Astrocyte of the hippocampus (primary cell): ENCODE results near the gene KCND3.
A peak's percentile ranks its signal among the peaks of the same experiment; 100 is the strongest.
"Not testable (repeated sequence)": the region's sequence is repeated elsewhere in the genome, so short reads cannot be mapped to it uniquely, and the experiment has no call there.

Experiments
- DNase-seq: peaks from one replicate; pipeline ENCODE4 v3.0.0; 2011; ENCODE audit warnings: low read depth, low spot score

Gene KCND3

DNA sequence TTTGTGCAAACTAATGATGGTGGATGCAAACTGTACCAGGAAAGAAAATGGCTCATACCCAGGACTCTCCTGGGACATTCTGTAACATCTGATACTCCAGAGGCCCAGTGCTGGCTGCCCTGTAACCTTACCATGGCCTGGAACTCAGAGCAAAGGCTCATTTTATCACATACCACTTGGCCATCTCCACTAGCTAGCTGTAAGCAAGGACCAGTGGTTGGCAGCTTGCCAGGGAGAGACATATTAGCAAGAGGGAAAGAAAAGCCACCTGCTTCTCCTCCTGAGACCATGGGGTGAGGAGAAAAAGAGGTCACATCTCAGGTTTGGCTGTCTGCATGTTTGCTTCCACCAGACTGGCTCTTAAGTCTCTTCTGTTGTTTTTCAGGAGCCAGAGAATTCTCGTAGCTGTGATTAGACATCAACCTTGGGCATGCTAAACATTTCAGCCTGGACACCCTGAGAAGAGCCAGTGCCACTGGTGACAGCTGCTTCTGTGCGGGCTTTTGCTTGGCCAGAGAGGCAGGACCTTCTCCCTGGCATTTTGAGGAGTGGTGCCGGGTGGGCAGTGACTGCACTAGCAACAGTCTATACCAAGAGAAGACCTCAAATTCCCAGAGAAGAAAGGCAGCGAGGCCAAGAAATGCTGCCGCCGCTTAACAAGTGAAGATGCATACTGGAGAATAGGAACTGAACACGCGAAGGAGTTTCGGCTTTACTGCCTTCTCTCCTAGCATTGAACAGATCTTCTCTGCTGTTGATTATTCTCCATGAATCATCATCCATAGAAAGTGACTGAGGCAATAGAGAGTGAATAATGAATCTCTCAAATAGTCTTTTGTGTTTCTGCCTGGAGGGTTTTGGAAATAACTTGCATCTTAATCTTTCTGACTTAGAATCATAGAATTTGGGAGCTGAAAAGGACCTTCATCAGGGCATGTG lies 243.5 kb downstream of the KCND3 start:
- DNase-seq = no peak

GRCh38 chr1:111743679-111744101 lies 245.8 kb downstream of the KCND3 start:
- DNase-seq = no peak

- no peak for DNase-seq
Observed at GRCh38 chr1:111742938-111743549, 246.4 kb downstream of the KCND3 start.

GRCh38 chr1:111742292-111742691 lies 247.2 kb downstream of the KCND3 start:
- DNase-seq = not testable (repeated sequence)

DNA sequence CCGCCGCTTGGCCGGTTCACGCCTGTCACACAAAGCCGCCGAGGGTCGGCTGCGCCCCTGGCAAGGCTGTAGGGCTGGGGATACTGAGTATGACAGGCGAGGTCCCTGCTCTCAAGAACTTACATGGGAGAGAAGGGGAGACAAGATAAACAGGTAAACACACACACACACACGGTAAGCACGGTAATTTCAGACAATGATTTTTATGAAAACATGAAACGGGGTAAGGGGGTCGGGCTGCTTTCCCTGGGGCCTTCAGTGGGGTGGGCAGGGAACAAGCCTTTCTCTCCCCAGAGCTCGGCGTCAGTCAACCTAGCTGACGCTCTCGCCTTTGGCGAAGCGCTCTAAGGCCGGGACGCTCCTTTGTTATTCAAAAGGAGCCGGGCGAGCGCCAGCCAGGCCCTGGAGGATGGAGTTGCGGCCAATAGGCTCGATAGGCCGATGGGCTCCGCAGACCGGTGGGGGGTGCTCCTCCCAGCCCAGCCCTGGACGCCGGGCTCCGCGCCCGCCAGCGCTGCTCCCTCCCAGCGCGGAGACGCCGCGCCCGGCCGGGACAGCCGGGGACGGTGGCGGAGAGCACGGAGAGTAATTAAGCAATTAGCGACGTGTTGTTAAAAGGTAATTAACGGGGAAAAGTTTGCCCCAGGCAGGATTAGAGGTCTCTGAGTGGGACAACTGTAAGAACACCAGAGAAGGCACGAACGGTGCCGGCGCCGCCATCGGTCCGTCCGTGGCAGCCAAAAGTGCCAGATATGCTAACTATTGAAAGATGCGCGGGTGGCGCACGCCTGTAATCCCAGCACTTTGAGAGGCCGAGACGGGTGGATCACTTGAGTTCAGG lies 249.3 kb downstream of the KCND3 start:
- DNase-seq = peak; percentile 89

DNA sequence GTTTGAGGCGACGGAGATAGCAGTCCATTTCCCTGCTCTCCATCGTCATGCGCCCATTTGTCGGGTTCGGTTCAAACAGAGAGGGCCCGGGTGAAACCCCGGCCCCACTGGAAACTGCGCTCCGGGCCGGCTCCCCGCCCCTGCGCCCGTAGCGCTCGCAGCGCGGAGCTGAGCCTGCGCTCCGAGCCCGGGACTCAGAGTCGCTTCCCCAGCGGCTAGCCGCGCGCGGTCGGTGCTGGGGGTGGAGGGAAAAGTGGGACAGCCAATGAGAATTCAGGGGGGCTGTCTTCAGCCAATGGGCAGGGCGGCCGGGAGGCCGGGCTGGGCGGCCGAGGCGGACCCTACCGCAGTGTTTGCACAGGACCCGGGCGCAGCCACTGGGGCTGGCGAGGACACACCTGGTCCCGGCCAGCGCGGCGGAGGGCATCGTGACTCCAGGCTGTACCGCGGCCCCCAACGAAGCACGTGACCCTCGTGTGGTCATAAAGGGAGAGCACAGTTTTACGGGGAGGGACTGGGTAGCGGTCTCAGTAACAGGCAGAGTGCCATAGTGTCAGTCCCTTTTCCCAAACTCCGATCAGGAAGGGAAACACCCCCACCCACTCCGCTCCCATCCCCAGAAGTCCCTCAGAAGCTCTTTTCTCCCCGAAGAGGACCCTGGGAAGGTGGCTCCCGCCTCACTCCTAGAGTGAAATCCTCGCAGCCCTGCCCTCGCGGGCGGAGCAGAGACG lies 250.1 kb downstream of the KCND3 start, which contains the start of gene INKA2:
INKA2 (minus strand) TSS at position 202 of the 731 bp plus-strand sequence; CDS start at position 49, 153 bp downstream.
- DNase-seq = peak; percentile 93

DNA sequence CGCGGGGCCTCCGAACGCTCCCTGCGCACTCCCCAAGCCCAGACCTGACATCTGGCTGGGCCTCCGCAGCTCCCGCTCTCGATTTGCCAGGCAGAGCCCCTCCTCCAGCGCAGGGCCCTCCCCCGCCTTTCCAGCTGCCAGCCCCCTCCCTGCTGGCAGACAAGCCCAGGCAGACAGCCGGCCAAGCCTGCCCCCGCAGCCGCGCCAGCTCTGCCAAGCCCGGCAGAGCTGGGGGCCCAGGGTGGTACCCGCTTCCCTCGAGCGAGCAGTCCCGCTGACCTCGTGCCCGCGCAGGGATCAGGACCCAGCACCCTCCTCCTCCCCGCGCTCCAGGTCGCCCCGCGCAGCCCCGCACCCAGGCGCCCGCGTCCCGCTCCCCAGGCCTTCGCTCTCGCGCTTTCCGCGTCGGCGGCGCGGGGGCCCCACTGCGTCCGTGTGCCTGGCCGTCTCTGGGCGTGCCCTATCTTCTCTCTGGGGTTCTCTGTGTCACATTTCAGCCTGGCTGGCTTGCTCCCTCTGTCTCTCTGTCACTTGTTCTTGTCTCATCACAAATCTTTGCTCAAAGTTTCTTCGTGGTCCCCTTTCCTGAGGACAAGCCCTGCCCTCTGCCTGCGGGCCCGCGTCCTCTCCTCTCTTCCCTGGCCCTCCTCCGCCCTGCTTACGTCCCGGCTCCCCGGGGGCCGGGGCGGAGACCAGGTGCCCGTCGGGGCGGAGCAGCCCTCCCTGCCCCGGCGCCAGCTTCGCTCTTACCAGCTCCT lies 250.9 kb downstream of the KCND3 start:
- DNase-seq = peak; percentile 83

DNA sequence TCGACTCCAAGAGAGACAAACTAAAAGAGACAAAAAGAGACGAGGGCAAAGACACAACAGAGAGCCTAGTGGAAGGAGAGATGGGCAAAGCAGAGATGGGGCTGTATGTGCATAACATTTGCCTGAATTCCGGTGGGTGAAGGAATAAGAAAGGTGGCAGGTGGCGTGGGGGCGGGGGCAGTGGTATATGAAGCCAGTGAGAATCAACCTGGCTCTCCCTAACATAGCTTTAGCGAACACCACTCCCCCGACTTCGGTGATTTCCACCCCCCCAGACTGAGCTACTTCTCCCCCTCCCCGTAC lies 251.4 kb downstream of the KCND3 start:
- DNase-seq = no peak

GRCh38 chr1:111737216-111738132 lies 252.0 kb downstream of the KCND3 start:
- DNase-seq = no peak

- peak; percentile 49 for DNase-seq
Observed at GRCh38 chr1:111736548-111737215, 252.8 kb downstream of the KCND3 start.

DNA sequence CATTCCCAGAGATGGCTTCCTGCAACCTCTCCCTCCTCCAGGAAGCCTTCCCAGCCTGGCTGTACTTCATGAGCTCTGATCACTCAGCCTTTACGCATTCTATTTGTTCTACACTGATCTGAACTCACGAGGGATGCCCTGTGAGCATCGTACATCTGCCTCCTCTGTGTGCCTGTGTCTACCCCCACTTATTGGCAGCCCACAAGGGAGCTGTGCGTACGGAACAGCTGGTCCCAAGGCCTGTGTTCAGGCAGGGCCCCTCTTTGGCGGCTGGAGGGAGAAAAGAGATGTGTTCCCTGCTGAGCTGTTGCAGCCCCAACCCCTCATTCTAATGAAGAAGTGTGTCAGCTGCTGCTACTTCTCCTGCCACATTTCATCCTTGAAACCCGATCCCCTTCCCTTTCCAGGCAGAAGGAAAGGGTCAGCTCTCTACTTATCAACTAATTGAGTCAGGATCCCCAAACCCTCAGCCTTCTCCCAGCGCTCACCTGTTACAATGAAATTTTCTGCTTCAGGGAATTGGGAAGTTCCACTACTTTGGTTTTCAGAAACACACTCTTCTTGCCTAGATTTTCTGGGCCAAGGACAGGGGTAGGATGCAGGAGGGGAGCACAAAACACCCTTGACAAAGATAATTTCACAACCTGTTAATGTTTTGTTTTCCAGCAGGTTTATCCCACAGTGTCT lies 253.5 kb downstream of the KCND3 start:
- DNase-seq = no peak

- no peak for DNase-seq
Observed at GRCh38 chr1:111735321-111735720, 254.1 kb downstream of the KCND3 start.

DNA sequence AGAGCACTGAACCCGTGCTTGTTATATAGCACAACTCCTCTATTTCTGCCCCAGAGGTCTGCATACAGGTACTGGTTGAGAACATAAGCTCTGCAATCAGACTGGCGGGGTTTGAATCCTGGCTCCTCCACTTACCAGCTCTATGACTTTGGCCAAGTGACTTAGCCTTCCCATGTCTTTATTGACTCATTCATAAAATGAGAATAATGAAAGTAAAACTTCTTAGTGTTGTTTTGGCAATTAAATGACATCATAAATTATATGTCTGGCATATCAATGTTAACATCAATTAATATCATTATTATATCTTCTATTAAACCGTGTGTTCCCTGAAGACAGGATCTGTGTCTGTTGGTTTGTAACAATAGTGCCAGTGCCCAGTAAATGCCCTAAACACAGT lies 254.6 kb downstream of the KCND3 start:
- DNase-seq = no peak

DNA sequence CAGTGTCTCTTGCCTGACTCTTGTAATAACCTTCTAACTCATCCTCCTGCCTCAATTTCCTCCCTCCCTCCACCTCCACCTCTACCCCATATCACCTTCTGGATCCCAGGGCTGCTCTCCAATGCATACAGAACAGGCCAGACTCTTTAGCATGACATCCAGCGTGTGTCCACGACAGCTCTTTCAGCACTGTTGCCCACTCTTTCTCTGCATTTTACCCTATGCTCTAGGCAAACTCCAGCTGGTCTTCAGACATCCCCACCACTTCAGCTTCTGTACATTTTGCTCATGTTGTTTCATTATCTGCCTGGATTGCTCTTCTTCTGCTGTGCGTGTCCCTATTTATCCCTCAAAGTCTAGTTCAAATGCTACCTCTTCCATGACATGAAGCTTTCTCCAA lies 255.0 kb downstream of the KCND3 start:
- DNase-seq = no peak

DNA sequence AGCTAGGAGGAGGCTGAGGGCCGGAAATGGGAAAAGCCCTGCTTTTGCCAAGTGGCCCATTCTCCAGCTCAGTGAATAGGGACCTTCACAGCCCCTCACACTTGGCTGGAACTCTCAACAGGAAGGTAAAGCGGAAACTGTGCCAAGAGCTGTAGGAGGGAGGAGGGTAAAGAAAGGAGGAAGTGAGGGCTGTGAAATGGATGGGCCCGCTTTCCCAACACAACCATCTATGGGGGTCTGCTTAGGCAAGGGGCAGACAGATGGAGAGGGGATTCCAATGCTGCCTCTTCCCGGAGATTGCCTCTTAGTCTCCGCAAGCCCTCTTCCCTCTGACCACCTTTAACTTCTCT lies 255.5 kb downstream of the KCND3 start:
- DNase-seq = no peak

DNA sequence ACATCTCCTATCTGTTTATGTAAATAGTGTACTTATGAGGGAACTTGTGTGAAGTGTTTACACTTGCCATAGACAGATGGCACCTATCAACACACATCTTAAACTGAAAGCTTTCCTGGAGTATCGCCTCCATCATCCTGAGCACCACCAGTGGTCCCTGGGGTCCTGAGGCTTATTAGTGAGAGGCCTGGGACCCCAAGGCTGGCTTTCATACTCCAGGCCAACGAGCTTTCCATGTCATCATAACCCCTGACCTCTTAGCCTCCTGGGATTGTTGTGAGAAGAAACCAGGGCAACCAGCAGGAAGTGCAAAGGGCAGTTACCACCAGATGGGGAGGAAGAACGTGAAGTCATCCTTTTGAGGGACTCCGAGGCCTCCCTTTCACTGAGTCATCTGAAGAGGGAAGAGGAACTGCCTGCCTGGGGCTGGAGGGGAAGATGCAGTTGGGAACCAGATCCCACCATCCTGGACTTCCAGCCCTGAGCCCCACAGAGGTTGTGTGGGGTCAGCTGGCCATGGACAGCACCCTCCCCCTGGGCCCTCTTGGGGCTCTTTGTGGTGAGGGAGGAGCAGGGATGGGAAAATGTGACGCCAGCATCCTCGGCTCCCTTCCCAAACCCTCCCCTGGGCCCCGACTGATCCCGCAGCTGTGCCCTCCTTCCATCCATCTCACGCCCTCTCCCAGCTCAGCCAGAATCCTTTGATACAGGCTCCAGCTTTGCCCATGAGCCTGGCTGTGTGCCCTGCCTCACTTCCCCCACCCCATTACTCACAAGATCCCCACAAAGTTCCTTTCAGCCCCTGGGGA lies 256.1 kb downstream of the KCND3 start:
- peak; percentile 44 for DNase-seq

GRCh38 chr1:111732718-111733117 lies 256.8 kb downstream of the KCND3 start:
- no peak for DNase-seq

DNA sequence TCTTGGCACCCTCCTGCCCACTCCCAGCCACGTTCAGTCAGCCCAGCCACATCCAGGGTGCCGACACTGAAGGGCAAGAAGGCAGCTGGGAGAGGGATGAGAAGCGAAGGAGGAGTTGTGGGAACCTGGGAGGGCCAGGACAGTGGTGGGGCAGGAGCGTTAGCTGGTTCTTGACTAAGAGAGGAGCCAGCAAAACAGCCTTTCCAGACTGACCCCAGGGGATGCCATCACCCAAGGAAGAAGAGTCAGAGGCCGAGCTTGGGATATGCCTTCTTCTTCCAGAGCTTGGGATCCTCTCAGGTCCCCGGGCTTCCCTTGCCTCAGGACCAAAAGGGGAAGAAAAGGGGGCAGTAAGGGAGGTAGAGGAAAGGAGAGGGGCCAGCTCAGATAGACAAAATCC lies 257.5 kb downstream of the KCND3 start:
- DNase-seq = no peak
